COLO668 (cell line): ENCODE data around the gene ZNF248.

Experiments
- DNase-seq: peaks from one replicate; lab custom pipeline; 2025; ENCODE audit not compliant: unreplicated experiment; lab: John Stamatoyannopoulos, UW

The ZNF248 gene

DNA sequence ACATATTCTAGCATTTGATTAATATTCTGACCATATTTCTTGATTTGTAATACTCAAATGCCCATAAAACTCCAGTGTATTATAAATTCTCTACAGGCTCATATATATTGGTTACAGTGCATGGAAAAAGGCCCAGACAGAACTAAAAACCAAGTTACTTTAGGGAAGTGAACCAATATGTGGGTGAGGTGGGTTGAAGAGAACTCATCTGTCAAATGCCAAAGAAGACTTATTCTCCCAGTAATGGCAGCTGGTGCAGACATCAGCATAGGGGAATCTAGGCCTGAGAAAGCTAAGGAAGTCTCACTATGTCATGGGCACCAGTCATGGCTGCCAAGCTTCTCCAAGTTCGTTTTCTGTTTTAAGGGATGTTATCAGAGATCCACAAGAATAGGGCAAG is 30.6 kb downstream of the ZNF248 start:
- DNase-seq: no peak

DNA sequence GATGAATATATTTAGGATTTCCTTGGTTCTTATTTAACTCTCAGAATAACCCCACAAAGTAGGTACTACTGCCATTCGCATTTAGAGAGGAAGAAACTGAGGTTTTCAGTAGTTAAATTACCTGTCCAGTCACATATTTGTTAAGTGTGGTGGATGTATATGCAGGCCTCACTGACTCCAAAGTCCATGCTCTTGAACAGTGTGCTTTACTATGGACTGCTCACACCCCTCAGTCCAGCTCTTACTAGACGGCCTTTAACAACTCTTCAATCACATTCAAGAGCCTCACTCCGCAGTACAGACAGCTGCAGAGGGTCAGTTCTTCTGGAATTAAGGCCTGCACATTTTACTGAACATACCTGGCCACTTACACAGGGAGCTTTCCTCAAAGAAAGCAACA is 36.2 kb downstream of the ZNF248 start:
- DNase-seq: no peak

DNA sequence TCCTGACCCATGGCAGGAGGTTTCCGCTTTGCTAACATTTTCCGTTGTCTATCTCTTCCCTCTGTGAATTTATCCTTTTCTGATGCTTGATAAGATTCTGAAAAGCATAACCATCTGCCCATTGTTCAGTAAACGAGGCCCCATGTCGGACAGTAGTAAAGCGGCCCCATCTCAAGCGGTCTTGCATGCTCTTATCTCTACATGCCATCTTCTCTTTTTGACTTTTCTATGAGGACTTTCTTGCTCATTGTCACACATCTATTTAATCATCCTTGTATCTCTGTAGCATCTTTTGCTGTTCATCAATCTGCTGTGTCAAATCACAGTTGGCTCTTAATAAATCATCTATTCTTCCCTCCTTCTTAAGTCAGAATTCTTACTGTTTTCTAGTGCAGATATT is 37.6 kb downstream of the ZNF248 start:
- no peak for DNase-seq

DNA sequence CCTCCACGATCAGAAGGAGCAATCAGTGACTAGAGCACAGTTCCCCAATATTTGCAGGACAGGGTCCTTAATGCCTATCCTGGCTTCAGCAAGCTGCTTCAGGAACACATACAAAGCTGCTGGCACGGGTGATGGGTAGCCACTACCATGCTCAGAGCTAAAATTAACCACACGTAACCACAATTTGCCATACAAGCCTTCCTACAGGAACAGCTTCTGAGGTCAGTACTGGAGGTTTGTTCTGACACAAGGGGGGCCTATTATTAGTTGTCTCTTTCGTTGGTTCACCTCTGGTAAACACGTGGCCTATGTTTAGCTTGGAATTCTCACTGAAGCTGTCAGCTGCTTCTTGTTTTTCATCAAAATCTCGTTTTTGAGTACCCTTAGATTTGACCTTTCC is 41.1 kb downstream of the ZNF248 start:
- no peak for DNase-seq

DNA sequence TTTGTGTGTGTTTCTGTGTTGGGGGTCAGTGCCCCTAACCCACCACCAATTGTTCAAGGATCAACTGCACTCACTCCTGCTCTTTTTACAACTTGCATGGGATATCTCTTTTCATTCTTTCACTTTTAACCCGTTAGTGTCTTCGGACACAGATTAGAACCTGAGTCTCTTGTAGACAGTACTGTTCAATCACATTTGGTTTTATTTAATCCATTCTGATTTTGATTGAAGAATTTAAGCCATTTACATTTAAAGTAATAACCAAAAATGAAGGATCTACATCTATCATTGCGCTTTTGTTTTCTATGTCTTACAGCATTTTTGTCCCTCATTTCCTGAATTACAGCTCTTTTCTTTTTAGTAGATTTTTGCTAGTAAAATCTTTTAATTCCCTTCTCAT is 43.6 kb downstream of the ZNF248 start:
- DNase-seq: no peak

DNA sequence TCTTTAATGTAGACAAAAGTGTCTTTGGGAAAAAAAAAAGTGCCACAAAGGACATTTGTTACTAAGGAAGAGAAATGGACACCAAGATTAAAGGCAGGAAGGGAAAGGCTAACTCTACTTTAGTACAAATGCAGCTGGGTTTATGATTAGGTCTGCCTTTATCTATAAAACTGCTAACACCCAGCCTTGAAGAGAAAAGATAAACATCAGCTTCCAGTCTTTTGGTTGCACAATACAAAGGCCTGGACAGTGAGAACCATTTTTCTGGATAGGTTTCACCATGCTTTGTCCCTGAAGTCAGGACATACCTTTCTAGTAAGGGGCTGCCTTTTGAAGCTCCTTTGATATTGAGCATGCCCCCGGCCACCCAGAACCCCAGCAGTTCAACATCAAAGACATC is 45.1 kb downstream of the ZNF248 start:
- DNase-seq: no peak

DNA sequence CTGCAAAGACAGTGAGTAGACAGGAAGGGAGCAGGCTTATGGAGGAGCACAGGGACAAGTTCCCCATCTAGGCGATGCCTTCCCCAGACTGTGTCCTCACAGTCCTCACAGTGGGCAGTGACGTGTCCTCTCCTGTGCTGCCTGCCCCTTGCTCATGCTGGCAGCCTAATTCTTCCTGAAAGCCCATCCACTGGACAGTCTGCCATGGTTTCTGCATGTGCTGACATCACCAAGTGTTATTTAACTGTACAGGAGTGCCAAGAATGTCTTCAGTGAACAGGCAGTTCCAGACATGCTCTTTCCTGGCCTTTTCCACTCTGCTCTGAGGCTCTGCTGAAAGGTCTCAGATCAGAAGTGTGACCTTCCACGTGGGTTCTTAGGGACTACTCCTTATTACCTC is 54.1 kb downstream of the ZNF248 start:
- no peak for DNase-seq

DNA sequence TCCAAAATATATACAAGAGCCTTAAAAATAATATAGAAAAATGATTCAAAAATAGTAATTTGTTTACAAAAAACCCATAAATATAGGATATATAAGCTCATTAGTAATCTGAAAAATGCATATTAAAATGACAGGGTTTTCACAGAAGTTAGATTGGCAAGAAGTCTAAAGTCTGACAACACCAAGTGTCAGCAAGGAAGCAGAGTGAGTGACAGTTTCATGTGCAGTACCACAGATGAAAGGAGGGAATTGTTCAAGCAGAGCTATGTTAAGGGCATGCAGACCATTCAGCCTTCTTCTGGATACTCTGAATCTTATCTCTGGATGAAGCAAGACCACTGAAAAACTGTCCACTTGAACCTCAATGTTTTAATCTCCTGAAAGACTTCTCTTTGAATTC is 55.9 kb downstream of the ZNF248 start:
- no peak for DNase-seq

DNA sequence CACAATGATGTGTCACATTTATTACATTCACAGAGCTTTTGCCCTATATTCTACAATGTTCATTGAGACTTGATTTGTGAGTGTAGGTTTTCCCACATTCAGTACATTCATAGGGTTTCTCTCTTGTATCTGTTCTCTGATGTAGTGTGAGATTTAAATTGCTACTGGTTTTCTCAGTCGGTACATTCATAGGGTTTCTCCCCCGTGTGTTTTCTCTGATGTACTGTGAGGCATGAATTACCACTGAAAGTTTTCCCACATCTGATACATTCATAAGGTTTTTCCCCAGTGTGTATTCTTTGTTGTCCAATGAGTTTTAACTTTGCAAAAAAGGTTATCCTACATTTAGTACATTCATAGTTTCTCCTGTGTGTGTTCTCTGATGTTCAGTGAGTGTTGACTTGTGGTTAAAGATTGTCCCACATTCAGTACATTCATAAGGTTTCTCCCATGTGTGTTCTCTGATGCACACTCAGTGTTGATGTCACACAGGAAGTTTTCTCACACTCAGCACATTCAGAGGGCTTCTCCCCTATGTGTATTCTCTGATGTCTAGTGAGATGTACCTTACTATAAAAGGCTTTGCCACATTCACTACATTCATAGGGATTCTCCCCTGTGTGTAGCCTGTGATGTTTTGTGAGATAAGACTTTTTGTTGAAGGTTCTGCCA is 63.0 kb downstream of the ZNF248 start:
- DNase-seq: no peak

DNA sequence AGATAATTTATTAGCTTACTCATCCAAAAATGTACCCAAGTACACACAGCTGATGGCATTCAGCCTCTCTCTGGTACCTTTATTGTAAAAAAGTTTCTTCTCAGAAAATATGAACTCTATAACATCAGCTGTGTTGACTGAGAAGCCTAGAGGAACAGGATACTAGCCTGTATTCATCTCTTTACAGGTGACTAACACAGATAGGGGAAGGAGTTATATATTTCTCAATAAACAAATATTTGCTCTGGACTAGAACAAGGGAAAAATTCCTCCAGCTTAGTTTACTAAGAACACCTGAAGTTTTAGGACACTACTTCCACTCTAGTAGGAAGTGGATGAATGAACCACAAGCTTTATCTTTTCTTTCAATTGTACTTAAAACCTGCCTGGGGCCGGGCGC is 67.8 kb downstream of the ZNF248 start:
- no peak for DNase-seq

DNA sequence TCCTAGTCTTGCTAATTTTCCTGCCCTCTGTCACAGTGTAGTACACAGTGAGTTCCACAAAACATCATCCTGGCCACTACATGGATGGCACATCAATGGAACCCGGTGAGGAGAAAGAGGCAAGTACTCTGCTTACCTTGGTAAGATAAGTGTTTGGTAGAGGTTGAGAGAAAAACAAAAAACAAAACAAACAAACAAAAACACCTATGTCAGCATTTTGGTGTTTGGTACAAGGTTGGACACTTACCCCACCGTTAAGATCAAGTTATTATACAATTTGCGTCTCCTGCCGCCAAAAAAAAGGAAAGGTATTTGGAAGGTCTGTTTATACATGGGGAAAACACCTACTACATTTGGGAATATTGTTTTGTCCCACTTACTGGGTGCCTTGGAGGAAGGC is 72.7 kb downstream of the ZNF248 start:
- DNase-seq: no peak

DNA sequence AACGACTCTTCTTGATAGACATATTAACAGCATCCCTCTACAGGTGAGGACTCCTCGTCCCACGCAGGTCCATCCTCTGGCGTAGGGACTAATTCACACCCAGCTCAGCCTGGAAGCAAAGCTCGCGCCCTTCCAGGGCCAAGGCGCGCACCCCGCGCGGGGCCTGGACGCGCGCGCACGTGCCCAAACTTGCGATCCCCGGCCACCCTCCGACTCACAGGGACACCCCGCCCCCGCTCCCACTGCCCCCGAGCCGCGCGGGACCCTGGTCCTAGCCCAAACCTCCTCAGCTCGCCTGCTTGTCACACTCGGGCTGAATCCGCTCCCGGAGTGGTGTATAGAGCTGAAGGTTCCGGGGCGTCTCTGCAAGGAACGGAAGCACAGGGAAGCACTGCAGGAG is 76.9 kb downstream of the ZNF248 start:
- DNase-seq: no peak

DNA sequence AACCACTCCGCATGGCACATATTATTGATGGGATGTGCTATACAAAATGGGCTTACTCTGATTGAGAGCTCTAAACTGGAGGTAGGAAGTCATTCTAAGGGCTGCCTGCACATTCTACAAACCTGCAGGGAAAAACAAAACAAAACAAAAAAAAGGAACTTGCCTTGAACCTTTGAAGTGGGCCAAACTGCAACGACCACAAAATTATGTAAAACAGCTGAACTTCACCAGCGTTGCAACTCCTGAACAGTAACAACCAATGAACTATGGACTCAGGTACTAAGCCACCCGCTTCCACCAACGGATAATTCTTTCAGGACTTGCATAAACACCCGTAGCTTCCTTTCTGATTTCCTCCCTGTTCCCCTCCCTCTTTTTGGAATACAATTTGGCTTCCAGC is 80.4 kb downstream of the ZNF248 start:
- DNase-seq: no peak

DNA sequence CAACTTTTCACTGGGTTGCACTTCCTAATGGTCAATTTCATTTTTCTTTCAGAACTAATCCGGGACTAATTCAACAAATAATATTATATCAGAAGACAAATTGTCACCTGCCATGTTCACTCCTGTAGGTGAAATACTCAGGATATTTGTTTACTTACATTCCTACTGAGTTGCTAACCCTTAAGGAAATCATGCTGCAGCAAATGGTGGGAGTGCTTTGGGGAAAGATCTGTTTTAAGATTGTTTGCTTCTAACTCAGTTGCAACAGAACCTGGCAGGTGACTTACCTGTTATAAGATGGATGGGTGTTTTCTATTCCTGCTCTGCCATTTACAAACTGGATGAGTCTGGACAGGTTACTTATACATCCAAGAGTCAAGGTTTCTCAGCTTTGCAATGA is 81.8 kb downstream of the ZNF248 start:
- DNase-seq: no peak

DNA sequence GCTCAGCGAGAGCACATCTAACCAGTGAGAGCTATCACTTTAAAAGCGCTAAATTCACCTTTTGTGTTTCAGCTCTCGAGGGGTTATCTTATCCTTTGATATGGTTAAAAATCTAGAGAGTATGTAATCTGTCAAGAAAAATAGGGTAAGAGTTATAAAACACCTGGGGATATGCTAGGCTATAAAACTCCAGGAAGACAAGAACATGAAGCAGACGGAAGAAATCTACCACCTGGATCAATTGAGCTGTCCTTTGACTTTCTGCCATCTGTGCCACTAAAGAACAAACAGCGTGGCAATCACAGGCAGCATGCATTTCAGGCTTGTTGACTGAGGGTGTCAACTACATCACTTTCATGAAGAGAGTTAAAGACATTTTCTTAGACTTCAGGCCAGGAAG is 83.1 kb downstream of the ZNF248 start:
- no peak for DNase-seq

DNA sequence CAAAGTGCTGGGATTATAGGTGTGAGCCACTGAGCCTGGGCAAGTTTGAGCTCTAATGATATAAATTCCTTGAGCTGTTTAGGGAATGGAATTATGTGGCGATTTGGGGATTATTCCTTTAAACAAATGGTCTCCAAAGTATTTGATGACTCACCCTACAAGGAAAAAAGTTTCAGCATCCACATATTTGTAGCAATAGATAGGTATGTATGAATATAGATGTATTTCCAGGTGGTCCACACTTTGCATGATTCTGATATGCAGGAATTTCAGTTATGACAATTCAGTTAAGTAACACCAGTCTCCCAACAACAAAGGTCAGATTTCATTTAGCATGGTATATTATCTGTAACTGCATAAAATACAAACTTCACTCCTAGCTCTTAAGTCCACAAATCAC is 92.2 kb downstream of the ZNF248 start:
- DNase-seq: no peak

DNA sequence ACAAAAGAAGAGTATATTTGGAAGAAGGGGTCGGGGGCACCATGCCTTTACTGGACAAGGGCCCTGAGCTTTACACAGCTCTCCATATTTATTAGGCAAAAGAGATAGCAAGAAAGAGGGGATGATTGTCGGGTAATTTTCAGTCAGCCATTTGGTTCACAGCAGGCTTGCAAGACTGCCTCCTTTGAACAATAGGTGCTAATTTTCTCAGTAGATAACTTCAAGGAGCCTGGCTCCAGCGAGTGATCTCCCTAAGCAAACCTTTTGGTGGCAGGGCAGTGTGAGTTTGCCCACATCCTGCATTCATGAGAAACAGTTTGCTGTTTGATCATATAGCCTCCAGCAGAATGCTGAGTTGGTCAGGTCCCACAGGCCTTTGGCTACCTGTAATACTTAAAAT is 94.3 kb downstream of the ZNF248 start:
- no peak for DNase-seq

DNA sequence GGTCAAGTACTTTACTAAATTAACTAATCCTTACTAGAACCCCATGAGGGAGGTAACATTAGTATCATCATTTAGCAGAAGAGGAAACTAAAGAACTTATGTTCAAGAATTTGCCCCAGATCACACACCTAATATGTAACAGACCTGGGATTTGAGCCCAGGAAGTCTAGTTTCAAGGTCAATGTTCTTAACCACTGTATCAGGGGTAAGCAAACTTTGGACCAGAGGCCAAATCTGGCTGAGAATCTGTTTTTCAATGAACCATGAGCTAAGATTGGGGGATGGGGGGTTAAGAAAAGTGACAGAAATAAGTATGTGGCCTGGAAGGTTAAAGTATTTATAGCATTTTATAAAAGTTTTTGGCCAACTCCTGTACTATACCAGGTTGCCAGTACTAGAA is 95.1 kb downstream of the ZNF248 start:
- no peak for DNase-seq

DNA sequence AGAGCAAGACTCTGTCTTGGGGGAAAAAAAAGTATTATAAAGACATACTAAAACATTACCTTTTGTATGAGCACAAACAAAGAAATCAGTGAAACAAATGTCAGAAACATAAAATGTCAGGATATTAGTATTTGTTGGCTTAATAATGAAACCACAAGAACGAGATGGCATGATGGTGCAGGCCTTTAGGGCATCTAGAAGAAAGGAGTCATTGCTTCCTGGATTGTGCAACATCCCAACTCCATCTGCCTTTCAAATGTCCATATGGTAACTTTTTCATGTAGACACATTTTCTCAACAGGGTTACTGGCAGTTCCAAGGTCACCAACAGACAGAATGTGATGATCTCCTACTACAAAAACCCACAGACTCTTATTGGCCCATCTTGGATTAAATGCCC is 96.6 kb downstream of the ZNF248 start:
- no peak for DNase-seq

DNA sequence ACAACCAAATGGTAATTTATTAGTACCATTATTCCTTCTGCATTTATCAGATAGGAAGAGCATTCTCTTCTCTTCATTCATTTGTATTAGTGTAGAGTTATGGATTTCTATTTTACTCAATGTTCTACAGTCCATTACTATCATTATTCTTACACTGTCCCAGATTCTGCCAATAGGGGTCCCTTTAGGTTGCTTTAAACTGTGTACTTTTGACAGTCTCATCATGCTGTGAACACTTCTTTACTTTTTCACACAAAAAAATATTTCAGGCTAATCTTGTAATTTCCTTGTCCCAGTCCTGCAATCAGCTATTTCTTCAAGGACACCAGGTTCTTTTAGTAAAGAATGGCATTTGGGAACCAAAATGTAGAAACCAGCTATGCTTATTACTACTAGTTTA is 99.3 kb downstream of the ZNF248 start:
- DNase-seq: no peak

DNA sequence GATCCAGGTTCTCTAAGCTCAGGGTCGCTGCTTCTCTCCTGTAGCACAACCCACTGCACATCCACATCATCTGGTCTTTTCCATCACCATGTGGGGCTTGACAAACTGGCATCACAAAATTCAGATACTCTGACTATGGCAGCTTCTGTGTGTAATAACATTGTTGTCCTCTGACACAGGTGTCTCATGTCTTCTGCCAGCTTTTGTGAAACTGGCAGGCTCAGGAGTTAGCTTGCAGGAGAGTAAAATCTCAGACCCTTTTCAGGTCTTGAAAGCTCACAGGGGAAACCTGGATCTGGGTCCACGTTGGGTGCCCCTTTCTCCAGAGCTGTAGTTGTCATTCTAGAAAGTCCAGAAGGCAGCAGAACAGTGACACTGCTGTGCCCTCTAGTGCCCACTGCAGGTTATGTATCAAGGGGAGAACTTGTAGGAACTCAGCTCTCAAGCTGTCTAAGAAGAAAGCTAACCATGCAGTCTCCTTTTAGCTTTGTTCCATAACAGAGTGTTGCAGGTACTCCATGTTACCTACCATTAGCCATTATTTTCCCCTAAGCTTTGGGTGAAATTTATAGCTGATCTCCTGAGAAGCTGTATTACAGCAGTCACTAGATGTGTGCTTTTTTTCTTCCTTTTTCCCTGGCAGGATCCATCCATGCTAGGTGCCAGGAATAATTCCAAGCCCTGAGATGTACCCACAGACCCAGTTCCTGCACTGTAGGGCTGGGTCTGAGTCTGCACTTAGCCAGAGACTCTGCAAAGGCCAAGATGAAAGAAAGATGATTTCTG is 102.7 kb downstream of the ZNF248 start:
- DNase-seq: no peak

DNA sequence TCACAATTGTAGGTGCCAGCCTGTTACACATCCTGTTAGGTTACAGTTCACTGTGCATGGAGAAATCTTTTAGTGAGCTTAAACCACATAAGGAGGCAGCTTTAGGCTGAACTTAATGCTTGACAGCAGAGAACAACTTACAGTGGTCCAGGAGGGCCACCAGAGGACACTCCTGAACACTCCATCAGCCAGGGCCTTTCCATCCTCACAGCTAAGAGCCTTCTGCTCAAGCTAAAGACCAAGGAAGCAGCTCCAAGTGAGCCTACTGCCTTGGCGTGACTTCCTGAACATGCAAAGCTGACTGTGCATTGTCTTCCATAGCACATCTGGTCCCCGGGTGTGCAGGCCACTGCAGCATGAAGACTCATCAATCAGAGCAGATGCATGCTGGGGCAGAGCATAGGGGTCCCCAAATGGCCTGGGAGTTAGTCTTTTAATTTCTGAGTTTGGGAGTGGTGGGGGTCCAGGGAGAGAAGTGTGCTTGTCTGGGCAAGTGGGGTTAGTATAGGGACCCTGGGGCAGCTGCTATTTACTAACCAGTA is 105.0 kb downstream of the ZNF248 start:
- no peak for DNase-seq

DNA sequence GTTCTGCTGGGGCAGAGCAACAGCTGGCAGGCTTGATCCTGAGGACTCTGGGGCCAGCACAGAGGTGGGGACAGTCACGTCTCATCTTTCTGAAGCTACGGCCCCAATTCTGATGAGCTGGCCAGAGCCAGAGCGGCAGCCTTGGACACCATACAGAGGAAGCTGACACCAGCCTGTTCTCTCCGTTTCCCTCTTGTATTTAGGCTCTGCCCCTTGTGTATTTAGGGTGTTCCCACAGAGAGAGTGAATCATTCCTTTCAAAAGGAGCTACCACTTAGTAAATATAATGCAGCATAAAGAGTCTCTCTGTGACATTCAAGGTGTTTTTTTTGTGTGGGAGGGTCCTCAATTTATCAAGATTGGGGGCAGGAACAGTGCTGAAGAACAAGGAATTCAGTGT is 109.2 kb downstream of the ZNF248 start:
- no peak for DNase-seq
